A673 (cell line): ENCODE measurements around the gene KLF16. TPM values are rescaled to one million over a fixed set of nuclear protein-coding genes. Genes with fewer than 3 reads are reported as not detected.
A peak's percentile ranks its signal among the peaks of the same experiment; 100 is the strongest.

Experiments
- BruUV-seq: library from RNA; stranded (reverse); fragments of 400-500 nt; replicated peaks from 2 replicates; lab custom pipeline; 2021; lab: Mats Ljungman, UMichigan
- CTCF ChIA-PET: fragments of 300-600 bp; sonication (Branson Sonifier 250); formaldehyde crosslinking; loops from one replicate; lab custom pipeline; 2022; ENCODE audit warnings: antibody characterized with exemption; lab: Charles Lee
- POLR2A ChIA-PET: fragments of 300-600 bp; sonication (Branson Sonifier 250); formaldehyde crosslinking; loops from one replicate; lab custom pipeline; 2022; ENCODE audit warnings: antibody characterized with exemption; ENCODE audit not compliant: low non-redundant PET; lab: Charles Lee
- DNase-seq: peaks from one replicate; pipeline ENCODE4 v3.0.0-alpha.2; 2015; ENCODE audit warnings: low spot score
- H3K27ac ChIP-seq: fragments of 200-600 bp; sonication (generic); 2 replicates; pipeline ENCODE4 v1.5.1; 2016; ENCODE audit warnings: mixed run types, low read depth, mild to moderate bottlenecking, mixed read lengths, antibody characterized with exemption, low read length; ENCODE audit not compliant: poor library complexity, severe bottlenecking
- H3K27me3 ChIP-seq: fragments of 200-600 bp; sonication (generic); replicated peaks from 2 replicates; pipeline ENCODE4 v1.6.1; 2017; ENCODE audit warnings: mixed run types, low read depth, mild to moderate bottlenecking, mixed read lengths, antibody characterized with exemption, low read length; ENCODE audit not compliant: insufficient read depth, poor library complexity
- H3K36me3 ChIP-seq: fragments of 200-600 bp; sonication (generic); 2 replicates; pipeline ENCODE4 v1.6.1; 2016; ENCODE audit warnings: mixed run types, mild to moderate bottlenecking, mixed read lengths, antibody characterized with exemption, low read length; ENCODE audit not compliant: insufficient read depth, poor library complexity, severe bottlenecking
- H3K4me1 ChIP-seq: fragments of 200-600 bp; sonication (generic); 2 replicates; pipeline ENCODE4 v1.6.1; 2017; ENCODE audit warnings: mixed run types, mild to moderate bottlenecking, mixed read lengths, antibody characterized with exemption, low read length; ENCODE audit not compliant: insufficient read depth, poor library complexity, severe bottlenecking
- H3K4me3 ChIP-seq: fragments of 200-600 bp; sonication (generic); 2 replicates; pipeline ENCODE4 v1.5.1; 2016; ENCODE audit warnings: low read depth, mixed run types, mild to moderate bottlenecking, mixed read lengths, low read length; ENCODE audit not compliant: poor library complexity, severe bottlenecking
- H3K9me3 ChIP-seq: fragments of 200-600 bp; sonication (generic); 2 replicates; pipeline ENCODE4 v1.6.1; 2016; ENCODE audit warnings: mixed run types, low read depth, mild to moderate bottlenecking, mixed read lengths, antibody characterized with exemption, low read length; ENCODE audit not compliant: poor library complexity, severe bottlenecking
- EZH2 ChIP-seq: fragments of 200-600 bp; sonication (generic); IDR thresholded peaks from 2 replicates; pipeline ENCODE4 v1.6.1; 2017; ENCODE audit warnings: borderline replicate concordance, low read depth, mild to moderate bottlenecking, mixed read lengths, antibody characterized with exemption, low read length; ENCODE audit not compliant: poor library complexity, severe bottlenecking
- intact Hi-C: fragments of 100-400 bp; cut with micrococcal nuclease; formaldehyde crosslinking; loops from one replicate; pipeline ENCODE4 v1.10.0; 2022; ENCODE audit not compliant: unreplicated experiment
- total RNA-seq: library from RNA; stranded (reverse); gene quantifications from 2 replicates; pipeline ENCODE4 v1.2.3, GENCODE V29; 2021
- TF ChIP-seq, protein P1 (sequence below): fragments of 300-800, 200-600 bp; sonication (generic); conservative IDR thresholded peaks from 2 replicates; pipeline ENCODE4 v1.5.1; 2017; ENCODE audit warnings: low read depth, mild to moderate bottlenecking, antibody characterized with exemption, low read length, moderate library complexity, mixed read lengths

The KLF16 gene
- total RNA-seq, 1 experiment from 2014 or later: 46.8 TPM

GRCh38 chr19:1815605-1816529 is 47.5 kb downstream of the KLF16 start:
- Histone ChIP-seq H3K36me3 (peaks cover 48% of the 10 kb centered on the region), H3K4me3 (no peak overlapping the region), H3K9me3 (no peaks in the 10 kb centered on the region), H3K27me3 (no peaks in the 10 kb centered on the region), H3K4me1 (peaks cover 4% of the 10 kb centered on the region), H3K27ac (no peak overlapping the region)
- BruUV-seq: no TSS peak
- ChIA-PET CTCF (interaction anchor here (0.8 kb wide), 1 partner anchor 143 kb away, joined by 3 read pairs; no protein-coding TSS in a partner anchor), POLR2A (no interaction called here)
- intact Hi-C loops: loop anchor here (10.0 kb wide), 1 partner anchor 271 kb away; no protein-coding TSS in a partner anchor
- no peak for DNase-seq
- TF ChIP-seq, protein P1, sequence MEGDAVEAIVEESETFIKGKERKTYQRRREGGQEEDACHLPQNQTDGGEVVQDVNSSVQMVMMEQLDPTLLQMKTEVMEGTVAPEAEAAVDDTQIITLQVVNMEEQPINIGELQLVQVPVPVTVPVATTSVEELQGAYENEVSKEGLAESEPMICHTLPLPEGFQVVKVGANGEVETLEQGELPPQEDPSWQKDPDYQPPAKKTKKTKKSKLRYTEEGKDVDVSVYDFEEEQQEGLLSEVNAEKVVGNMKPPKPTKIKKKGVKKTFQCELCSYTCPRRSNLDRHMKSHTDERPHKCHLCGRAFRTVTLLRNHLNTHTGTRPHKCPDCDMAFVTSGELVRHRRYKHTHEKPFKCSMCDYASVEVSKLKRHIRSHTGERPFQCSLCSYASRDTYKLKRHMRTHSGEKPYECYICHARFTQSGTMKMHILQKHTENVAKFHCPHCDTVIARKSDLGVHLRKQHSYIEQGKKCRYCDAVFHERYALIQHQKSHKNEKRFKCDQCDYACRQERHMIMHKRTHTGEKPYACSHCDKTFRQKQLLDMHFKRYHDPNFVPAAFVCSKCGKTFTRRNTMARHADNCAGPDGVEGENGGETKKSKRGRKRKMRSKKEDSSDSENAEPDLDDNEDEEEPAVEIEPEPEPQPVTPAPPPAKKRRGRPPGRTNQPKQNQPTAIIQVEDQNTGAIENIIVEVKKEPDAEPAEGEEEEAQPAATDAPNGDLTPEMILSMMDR: no peak
- no peak for TF ChIP-seq EZH2

DNA sequence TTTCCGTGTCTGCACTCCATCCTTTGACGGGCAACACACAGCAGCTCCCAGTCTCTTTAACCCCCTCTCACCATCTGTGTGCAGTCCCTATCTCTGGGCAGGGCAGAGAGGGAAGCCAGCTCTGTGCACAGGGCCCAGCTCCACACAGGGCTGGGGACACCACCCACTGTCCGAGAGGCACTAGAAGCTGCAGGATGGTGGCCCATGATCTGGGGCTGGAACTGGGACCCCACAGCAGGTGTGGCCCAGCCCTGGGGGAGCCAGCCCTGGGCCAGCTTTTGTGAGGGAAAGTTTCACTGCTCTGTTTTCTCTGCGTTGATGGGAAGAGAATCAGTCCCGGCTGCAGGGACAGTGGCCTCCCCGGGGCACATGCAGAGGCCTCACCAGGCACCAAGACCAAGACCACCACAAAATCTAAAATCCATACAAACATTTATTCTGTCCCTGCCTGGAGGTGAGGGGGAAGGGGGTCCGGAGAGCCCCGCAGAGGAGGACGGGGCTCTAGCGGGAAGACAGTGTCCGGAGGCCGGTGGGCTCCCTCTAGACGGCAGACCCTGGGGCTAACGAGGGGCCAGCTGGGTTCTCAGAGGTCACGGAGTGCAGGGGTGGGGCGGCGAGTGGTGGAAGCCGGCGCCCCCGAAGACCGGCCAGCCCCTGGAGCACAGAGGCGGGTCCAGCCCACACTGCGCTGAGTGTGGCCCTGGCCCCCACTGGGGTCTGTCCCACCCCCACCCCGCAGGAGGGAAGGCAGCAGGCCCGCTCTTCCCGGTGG is 48.4 kb downstream of the KLF16 start:
- TSS peak; percentile 44 for BruUV-seq

GRCh38 chr19:1814391-1814790 is 49.0 kb downstream of the KLF16 start:
- Histone ChIP-seq H3K36me3 (peaks cover 35% of the 10 kb centered on the region), H3K4me3 (no peak overlapping the region), H3K27me3 (no peaks in the 10 kb centered on the region), H3K4me1 (peaks cover 4% of the 10 kb centered on the region), H3K27ac (no peak overlapping the region), H3K9me3 (no peaks in the 10 kb centered on the region)
- ChIA-PET POLR2A (no interaction called here), CTCF (interaction anchor here (1.3 kb wide), 1 partner anchor 12 kb away, joined by 3 read pairs; no protein-coding TSS in a partner anchor)
- BruUV-seq: no TSS peak
- TF ChIP-seq EZH2: no peak
- TF ChIP-seq, protein P1: no peak
- no peak for DNase-seq
- intact Hi-C loops: loop anchor here (10.0 kb wide), 1 partner anchor 270 kb away; no protein-coding TSS in a partner anchor

More for the DNA sequence above, 48.4 kb downstream of the KLF16 start:
- Histone ChIP-seq H3K4me1 (peaks cover 4% of the 10 kb centered on the region), H3K4me3 (no peak overlapping the region), H3K27me3 (no peaks in the 10 kb centered on the region), H3K9me3 (no peaks in the 10 kb centered on the region), H3K36me3 (peaks cover 41% of the 10 kb centered on the region), H3K27ac (no peak overlapping the region)
- no peak for TF ChIP-seq EZH2
- TF ChIP-seq, protein P1: no peak
- intact Hi-C loops: loop anchor here (10.0 kb wide), 1 partner anchor 270 kb away; no protein-coding TSS in a partner anchor
- ChIA-PET CTCF (interaction anchor here (0.7 to 0.8 kb wide), 2 partner anchors 11 to 143 kb away, joined by 3 read pairs; no protein-coding TSS in a partner anchor), POLR2A (no interaction called here)
- DNase-seq: no peak
